ENCODE results near the gene GJA10. TPM values are rescaled to one million over a fixed set of nuclear protein-coding genes. Genes with fewer than 3 reads are reported as not detected.
A peak's percentile ranks its signal among the peaks of the same experiment; 100 is the strongest.
"Not testable (repeated sequence)": the region's sequence is repeated elsewhere in the genome, so short reads cannot be mapped to it uniquely, and the experiment has no call there.

The GJA10 gene
- total and polyA plus RNA-seq, 4 donors, result not detected

GRCh38 chr6:89888871-89889270 lies 5.4 kb upstream of the GJA10 start:
- no peak overlapping the region for H3K9ac ChIP-seq (ENCODE audit: insufficient read depth in 1 of 2, low read length in 2 of 2)
- WGBS, 2 donors, result 82 to 84% methylated on average over 3 of the region's 3 CpGs
- peaks cover 0 to 6% (median 0%) of the 10 kb centered on the region in 4 donors for H3K9me3 ChIP-seq (ENCODE audit: control insufficient read depth in 4 of 4, insufficient read depth in 3 of 4, low read length in 3 of 4)
- H3K27ac ChIP-seq (ENCODE audit: low read depth in 1 of 2, low read length in 1 of 2), result no peak overlapping the region
- TF ChIP-seq CTCF (IDR thresholded peaks at IDR 0.05; ENCODE audit: control extremely low read depth, extremely low read depth), result no peak
- H3K36me3 ChIP-seq (ENCODE audit: control insufficient read depth in 4 of 4, insufficient read depth in 4 of 4, low read length in 4 of 4), result no peaks in the 10 kb centered on the region
- ATAC-seq (ENCODE audit: insufficient read depth, low FRiP score) (no peak), DNase-seq (no peak)
- H3K27me3 ChIP-seq (ENCODE audit: control insufficient read depth in 3 of 3, insufficient read depth in 3 of 3, low read length in 2 of 3), result peaks cover 0 to 27% (median 6%) of the 10 kb centered on the region in 3 donors
- H3K4me3 ChIP-seq, result no peak overlapping the region
- peaks cover 0 to 2% (median 0%) of the 10 kb centered on the region in 5 donors for H3K4me1 ChIP-seq (ENCODE audit: control insufficient read depth in 5 of 5, insufficient read depth in 5 of 5, low read length in 5 of 5)

GRCh38 chr6:89890845-89891528 lies 3.3 kb upstream of the GJA10 start:
- peaks cover 0 to 27% (median 6%) of the 10 kb centered on the region in 3 donors for H3K27me3 ChIP-seq (ENCODE audit: control insufficient read depth in 3 of 3, insufficient read depth in 3 of 3, low read length in 2 of 3)
- DNase-seq; ATAC-seq (ENCODE audit: insufficient read depth, low FRiP score); H3K9me3 ChIP-seq (ENCODE audit: control insufficient read depth in 4 of 4, insufficient read depth in 3 of 4, low read length in 3 of 4); H3K36me3 ChIP-seq (ENCODE audit: control insufficient read depth in 4 of 4, insufficient read depth in 4 of 4, low read length in 4 of 4); H3K4me3 ChIP-seq; H3K4me1 ChIP-seq (ENCODE audit: control insufficient read depth in 5 of 5, insufficient read depth in 5 of 5, low read length in 5 of 5); H3K27ac ChIP-seq (ENCODE audit: low read depth in 1 of 2, low read length in 1 of 2); H3K9ac ChIP-seq (ENCODE audit: insufficient read depth in 1 of 2, low read length in 2 of 2): not testable (repeated sequence)
- 9 to 16% methylated on average over 10 to 11 of the region's 11 CpGs for WGBS, 2 donors

GRCh38 chr6:89892577-89892976 lies 1.7 kb upstream of the GJA10 start:
- not testable (repeated sequence) for H3K4me1 ChIP-seq (ENCODE audit: control insufficient read depth in 5 of 5, insufficient read depth in 5 of 5, low read length in 5 of 5); ATAC-seq (ENCODE audit: insufficient read depth, low FRiP score); H3K27ac ChIP-seq (ENCODE audit: low read depth in 1 of 2, low read length in 1 of 2); H3K9me3 ChIP-seq (ENCODE audit: control insufficient read depth in 4 of 4, insufficient read depth in 3 of 4, low read length in 3 of 4); H3K36me3 ChIP-seq (ENCODE audit: control insufficient read depth in 4 of 4, insufficient read depth in 4 of 4, low read length in 4 of 4); DNase-seq; H3K9ac ChIP-seq (ENCODE audit: insufficient read depth in 1 of 2, low read length in 2 of 2); H3K4me3 ChIP-seq
- WGBS, 2 donors, result 79 to 91% methylated on average over 8 of the region's 8 CpGs
- H3K27me3 ChIP-seq (ENCODE audit: control insufficient read depth in 3 of 3, insufficient read depth in 3 of 3, low read length in 2 of 3), result peaks cover 0 to 20% (median 6%) of the 10 kb centered on the region in 3 donors

- no peak overlapping the region for H3K27ac ChIP-seq (ENCODE audit: low read depth in 1 of 2, low read length in 1 of 2)
- no peak overlapping the region for H3K4me3 ChIP-seq
- no peaks in the 10 kb centered on the region for H3K4me1 ChIP-seq (ENCODE audit: control insufficient read depth in 5 of 5, insufficient read depth in 5 of 5, low read length in 5 of 5)
- peaks cover 0 to 8% (median 0%) of the 10 kb centered on the region in 3 donors for H3K27me3 ChIP-seq (ENCODE audit: control insufficient read depth in 3 of 3, insufficient read depth in 3 of 3, low read length in 2 of 3)
- H3K36me3 ChIP-seq (ENCODE audit: control insufficient read depth in 4 of 4, insufficient read depth in 4 of 4, low read length in 4 of 4), result no peaks in the 10 kb centered on the region
- DNase-seq (peak; percentile 75 to 88 (median 78)), ATAC-seq (ENCODE audit: insufficient read depth, low FRiP score) (no peak)
- peaks cover 0 to 2% (median 0%) of the 10 kb centered on the region in 4 donors for H3K9me3 ChIP-seq (ENCODE audit: control insufficient read depth in 4 of 4, insufficient read depth in 3 of 4, low read length in 3 of 4)
- WGBS, 2 donors, result 45 to 52% methylated on average over 8 of the region's 8 CpGs
- no peak overlapping the region for H3K9ac ChIP-seq (ENCODE audit: insufficient read depth in 1 of 2, low read length in 2 of 2)
- TF ChIP-seq CTCF (IDR thresholded peaks at IDR 0.05; ENCODE audit: control extremely low read depth, extremely low read depth), result no peak
These were observed 1.1 kb downstream of the GJA10 start for GRCh38 chr6:89895276-89895874.

GRCh38 chr6:89910001-89910901 lies 16.0 kb downstream of the GJA10 start:
- H3K9me3 ChIP-seq (ENCODE audit: control insufficient read depth in 4 of 4, insufficient read depth in 3 of 4, low read length in 3 of 4); ATAC-seq (ENCODE audit: insufficient read depth, low FRiP score); H3K4me1 ChIP-seq (ENCODE audit: control insufficient read depth in 5 of 5, insufficient read depth in 5 of 5, low read length in 5 of 5); H3K27me3 ChIP-seq (ENCODE audit: control insufficient read depth in 3 of 3, insufficient read depth in 3 of 3, low read length in 2 of 3); H3K4me3 ChIP-seq; DNase-seq; H3K27ac ChIP-seq (ENCODE audit: low read depth in 1 of 2, low read length in 1 of 2); H3K36me3 ChIP-seq (ENCODE audit: control insufficient read depth in 4 of 4, insufficient read depth in 4 of 4, low read length in 4 of 4); H3K9ac ChIP-seq (ENCODE audit: insufficient read depth in 1 of 2, low read length in 2 of 2): not testable (repeated sequence)
- 57 to 74% methylated on average over 10 of the region's 10 CpGs for WGBS, 2 donors
